Measurements from ENCODE around the gene CD200R1L. TPM values are rescaled to one million over a fixed set of nuclear protein-coding genes. Genes with fewer than 3 reads are reported as not detected.

The CD200R1L gene
- total RNA-seq = not detected

GRCh38 chr3:112846764-112847163 lies at the start of gene CD200R1L:
TSS of gene CD200R1L (minus strand) at chr3:112846864. CDS start at chr3:112829367, 17,497 bp downstream.
- no peaks in the 10 kb centered on the region for H3K36me3 ChIP-seq
- in situ Hi-C loops (cut with MboI; ENCODE audit: low sequenced_read_pairs in 4 of 4) = no loop called here
- H3K9me3 ChIP-seq = no peaks in the 10 kb centered on the region
- H3K4me3 ChIP-seq = no peak within 1 kb of the TSS
- intact Hi-C loops (cut with DNase I; ENCODE audit: low total_unique reads) = no loop called here
- H3K4me1 ChIP-seq = no peaks in the 10 kb centered on the region
- no peak within 1 kb of the TSS for H3K27ac ChIP-seq
- DNase-seq = no peak
- H3K27me3 ChIP-seq = no peaks in the 10 kb centered on the region
- TF ChIP-seq POLR2A (IDR thresholded peaks at IDR 0.05) (no peak), CTCF (IDR thresholded peaks at IDR 0.05 in 4 of 5, conservative IDR thresholded peaks at IDR 0.05 in 1 of 5) (no peak)
- ATAC-seq = no peak

GRCh38 chr3:112894258-112894657 lies 47.6 kb upstream of the CD200R1L start:
- intact Hi-C loops (cut with DNase I; ENCODE audit: low total_unique reads) = no loop called here
- ATAC-seq (no peak), DNase-seq (no peak)
- Histone ChIP-seq H3K36me3 (no peaks in the 10 kb centered on the region), H3K27ac (no peak overlapping the region), H3K27me3 (no peaks in the 10 kb centered on the region), H3K4me3 (no peak overlapping the region), H3K4me1 (no peaks in the 10 kb centered on the region), H3K9me3 (no peaks in the 10 kb centered on the region)
- in situ Hi-C loops (cut with MboI; ENCODE audit: low sequenced_read_pairs in 4 of 4) = no loop called here
- TF ChIP-seq POLR2A (IDR thresholded peaks at IDR 0.05) = no peak
- no peak for TF ChIP-seq CTCF (IDR thresholded peaks at IDR 0.05 in 4 of 5, conservative IDR thresholded peaks at IDR 0.05 in 1 of 5)

GRCh38 chr3:112889357-112889756 lies 42.7 kb upstream of the CD200R1L start:
- Histone ChIP-seq H3K27ac (no peak overlapping the region), H3K9me3 (no peaks in the 10 kb centered on the region), H3K27me3 (no peaks in the 10 kb centered on the region), H3K36me3 (no peaks in the 10 kb centered on the region), H3K4me1 (no peaks in the 10 kb centered on the region), H3K4me3 (no peak overlapping the region)
- intact Hi-C loops (cut with DNase I; ENCODE audit: low total_unique reads) (no loop called here), in situ Hi-C loops (cut with MboI; ENCODE audit: low sequenced_read_pairs in 4 of 4) (no loop called here)
- ATAC-seq (no peak), DNase-seq (no peak)
- TF ChIP-seq CTCF (IDR thresholded peaks at IDR 0.05 in 4 of 5, conservative IDR thresholded peaks at IDR 0.05 in 1 of 5) (no peak), POLR2A (IDR thresholded peaks at IDR 0.05) (no peak)

GRCh38 chr3:112888381-112889085 lies 41.9 kb upstream of the CD200R1L start:
- H3K36me3 ChIP-seq = no peaks in the 10 kb centered on the region

More at GRCh38 chr3:112888381-112889085, 41.9 kb upstream of the CD200R1L start:
- in situ Hi-C loops (cut with MboI; ENCODE audit: low sequenced_read_pairs in 4 of 4) = no loop called here
- no peak overlapping the region for H3K4me3 ChIP-seq
- H3K27me3 ChIP-seq = no peaks in the 10 kb centered on the region
- intact Hi-C loops (cut with DNase I; ENCODE audit: low total_unique reads) = no loop called here
- ATAC-seq = no peak
- no peaks in the 10 kb centered on the region for H3K9me3 ChIP-seq
- no peaks in the 10 kb centered on the region for H3K4me1 ChIP-seq
- no peak overlapping the region for H3K27ac ChIP-seq
- no peak for TF ChIP-seq POLR2A (IDR thresholded peaks at IDR 0.05)
- TF ChIP-seq CTCF (IDR thresholded peaks at IDR 0.05 in 4 of 5, conservative IDR thresholded peaks at IDR 0.05 in 1 of 5) = no peak
- no peak for DNase-seq
